Measurements from ENCODE around the gene CX3CR1. TPM values are rescaled to one million over a fixed set of nuclear protein-coding genes. Genes with fewer than 3 reads are reported as not detected.
A peak's percentile ranks its signal among the peaks of the same experiment; 100 is the strongest.

The CX3CR1 gene
- total and polyA plus RNA-seq, 2 donors (not counting 1 experiment from before 2014, with no cell fraction given), result 0.16 to 0.27 TPM

- H3K4me3 Mint-ChIP-seq, result no peak overlapping the region
- 100% methylated on average over 4 of the region's 6 CpGs for WGBS (ENCODE audit: insufficient coverage)
- no peak for TF ChIP-seq EZH2 (IDR thresholded peaks at IDR 0.05; ENCODE audit: borderline replicate concordance, insufficient read depth, low read depth, low read length, poor library complexity, severe bottlenecking)
- TF ChIP-seq, protein P1, sequence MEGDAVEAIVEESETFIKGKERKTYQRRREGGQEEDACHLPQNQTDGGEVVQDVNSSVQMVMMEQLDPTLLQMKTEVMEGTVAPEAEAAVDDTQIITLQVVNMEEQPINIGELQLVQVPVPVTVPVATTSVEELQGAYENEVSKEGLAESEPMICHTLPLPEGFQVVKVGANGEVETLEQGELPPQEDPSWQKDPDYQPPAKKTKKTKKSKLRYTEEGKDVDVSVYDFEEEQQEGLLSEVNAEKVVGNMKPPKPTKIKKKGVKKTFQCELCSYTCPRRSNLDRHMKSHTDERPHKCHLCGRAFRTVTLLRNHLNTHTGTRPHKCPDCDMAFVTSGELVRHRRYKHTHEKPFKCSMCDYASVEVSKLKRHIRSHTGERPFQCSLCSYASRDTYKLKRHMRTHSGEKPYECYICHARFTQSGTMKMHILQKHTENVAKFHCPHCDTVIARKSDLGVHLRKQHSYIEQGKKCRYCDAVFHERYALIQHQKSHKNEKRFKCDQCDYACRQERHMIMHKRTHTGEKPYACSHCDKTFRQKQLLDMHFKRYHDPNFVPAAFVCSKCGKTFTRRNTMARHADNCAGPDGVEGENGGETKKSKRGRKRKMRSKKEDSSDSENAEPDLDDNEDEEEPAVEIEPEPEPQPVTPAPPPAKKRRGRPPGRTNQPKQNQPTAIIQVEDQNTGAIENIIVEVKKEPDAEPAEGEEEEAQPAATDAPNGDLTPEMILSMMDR (IDR thresholded peaks at IDR 0.05), result no peak
- H3K27ac ChIP-seq (ENCODE audit: low read length in 2 of 2), result peak overlapping the region in 1 of 2 donors; percentile 47
- no peak overlapping the region for H3K27ac Mint-ChIP-seq
- ChIA-PET POLR2A (interaction anchor here (0.7 kb wide), 1 partner anchor 55 kb away, joined by 4 read pairs; no protein-coding TSS in a partner anchor), CTCF (interaction anchor here (0.9 to 31.5 kb wide), 5 partner anchors 9 to 70 kb away, joined by 3 to 1573 read pairs (median 4); partner anchors contain the start of gene XIRP1)
- peak overlapping the region; percentile 28 for H3K4me2 ChIP-seq (replicated peaks; ENCODE audit: low read depth, low read length, poor library complexity, severe bottlenecking)
- H3K27me3 Mint-ChIP-seq, result no peaks in the 10 kb centered on the region
- H3K36me3 ChIP-seq (replicated peaks in 1 of 2; ENCODE audit: control extremely low read depth in 1 of 2, control insufficient read depth in 1 of 2, extremely low read depth in 1 of 2, insufficient read depth in 2 of 2, low read length in 1 of 2), result no peaks in the 10 kb centered on the region
- peaks cover 18% of the 10 kb centered on the region for H3K4me1 Mint-ChIP-seq
- no peaks in the 10 kb centered on the region for H3K9me3 ChIP-seq (ENCODE audit: control extremely low read depth in 1 of 3, control insufficient read depth in 2 of 3, insufficient read depth in 1 of 3, low read length in 2 of 3)
- no peak overlapping the region for H2AFZ ChIP-seq (ENCODE audit: insufficient read depth, low read depth, low read length, poor library complexity, severe bottlenecking)
- intact Hi-C loops (cut with micrococcal nuclease), result no loop called here
- no peak for ATAC-seq (ENCODE audit: low read depth)
- no peaks in the 10 kb centered on the region for H4K20me1 ChIP-seq (ENCODE audit: control insufficient read depth, insufficient read depth, low read length, poor library complexity, severe bottlenecking)
- peaks cover 17 to 18% of the 10 kb centered on the region in 2 donors for H3K4me1 ChIP-seq (ENCODE audit: control insufficient read depth in 2 of 2, insufficient read depth in 2 of 2, low read length in 2 of 2)
- H3K9ac ChIP-seq (ENCODE audit: low read length), result no peak overlapping the region
- H3K79me2 ChIP-seq (ENCODE audit: control insufficient read depth, insufficient read depth, low read length), result no peaks in the 10 kb centered on the region
- no peak for DNase-seq
- H3K4me3 ChIP-seq (ENCODE audit: control extremely low read depth in 1 of 5, extremely low read depth in 1 of 5, insufficient read depth in 1 of 5, low read depth in 2 of 5, low read length in 4 of 5), result no peak overlapping the region
- H3K9me3 Mint-ChIP-seq (ENCODE audit: insufficient read depth), result no peaks in the 10 kb centered on the region
- H3K27me3 ChIP-seq (replicated peaks in 1 of 4; ENCODE audit: control extremely low read depth in 1 of 4, control insufficient read depth in 3 of 4, insufficient read depth in 4 of 4, low read length in 3 of 4), result no peaks in the 10 kb centered on the region
Observed at GRCh38 chr3:39271363-39271914, 8.4 kb downstream of the CX3CR1 start.

- H3K27ac ChIP-seq (ENCODE audit: low read length in 2 of 2), result no peak overlapping the region
- H3K4me3 Mint-ChIP-seq, result no peak overlapping the region
- DNase-seq (no peak), ATAC-seq (ENCODE audit: low read depth) (no peak)
- no peaks in the 10 kb centered on the region for H4K20me1 ChIP-seq (ENCODE audit: control insufficient read depth, insufficient read depth, low read length, poor library complexity, severe bottlenecking)
- H3K4me1 ChIP-seq (ENCODE audit: control insufficient read depth in 2 of 2, insufficient read depth in 2 of 2, low read length in 2 of 2), result peaks cover 17 to 18% of the 10 kb centered on the region in 2 donors
- no peak overlapping the region for H3K4me3 ChIP-seq (ENCODE audit: control extremely low read depth in 1 of 5, extremely low read depth in 1 of 5, insufficient read depth in 1 of 5, low read depth in 2 of 5, low read length in 4 of 5)
- no peak overlapping the region for H3K9ac ChIP-seq (ENCODE audit: low read length)
- no peak overlapping the region for H2AFZ ChIP-seq (ENCODE audit: insufficient read depth, low read depth, low read length, poor library complexity, severe bottlenecking)
- peaks cover 19% of the 10 kb centered on the region for H3K4me1 Mint-ChIP-seq
- ChIA-PET CTCF (interaction anchor here (1.2 to 31.5 kb wide), 4 partner anchors 8 to 68 kb away, joined by 3 to 1573 read pairs (median 25); partner anchors contain the start of gene XIRP1), POLR2A (no interaction called here)
- H3K4me2 ChIP-seq (replicated peaks; ENCODE audit: low read depth, low read length, poor library complexity, severe bottlenecking), result no peak overlapping the region
- no peak for TF ChIP-seq EZH2 (IDR thresholded peaks at IDR 0.05; ENCODE audit: borderline replicate concordance, insufficient read depth, low read depth, low read length, poor library complexity, severe bottlenecking)
- TF ChIP-seq, protein P1 (IDR thresholded peaks at IDR 0.05), result no peak
- intact Hi-C loops (cut with micrococcal nuclease), result no loop called here
- no peaks in the 10 kb centered on the region for H3K27me3 ChIP-seq (replicated peaks in 1 of 4; ENCODE audit: control extremely low read depth in 1 of 4, control insufficient read depth in 3 of 4, insufficient read depth in 4 of 4, low read length in 3 of 4)
- H3K27me3 Mint-ChIP-seq, result no peaks in the 10 kb centered on the region
- H3K79me2 ChIP-seq (ENCODE audit: control insufficient read depth, insufficient read depth, low read length), result no peaks in the 10 kb centered on the region
- H3K9me3 ChIP-seq (ENCODE audit: control extremely low read depth in 1 of 3, control insufficient read depth in 2 of 3, insufficient read depth in 1 of 3, low read length in 2 of 3), result no peaks in the 10 kb centered on the region
- H3K27ac Mint-ChIP-seq, result no peak overlapping the region
- H3K9me3 Mint-ChIP-seq (ENCODE audit: insufficient read depth), result no peaks in the 10 kb centered on the region
- WGBS (ENCODE audit: insufficient coverage), result 97% methylated on average over 4 of the region's 4 CpGs
- H3K36me3 ChIP-seq (replicated peaks in 1 of 2; ENCODE audit: control extremely low read depth in 1 of 2, control insufficient read depth in 1 of 2, extremely low read depth in 1 of 2, insufficient read depth in 2 of 2, low read length in 1 of 2), result no peaks in the 10 kb centered on the region
Observed at GRCh38 chr3:39269528-39269927, 10.3 kb downstream of the CX3CR1 start.

All from B cell (primary cell).